GM19463 (cell line): ENCODE results near the gene NNMT.

Source experiments
- ATAC-seq: cut with Tn5 transposase; IDR thresholded peaks from one replicate; pipeline ENCODE4 v1.9.1; 2021; ENCODE audit warnings: mild to moderate bottlenecking, moderate library complexity; ENCODE audit not compliant: unreplicated experiment

NNMT gene

GRCh38 chr11:114343493-114343892 lies 47.3 kb downstream of the NNMT start:
- ATAC-seq, result no peak

GRCh38 chr11:114344494-114344893 lies 48.3 kb downstream of the NNMT start:
- ATAC-seq, result no peak

GRCh38 chr11:114345575-114346222 lies 49.5 kb downstream of the NNMT start:
- ATAC-seq, result no peak

DNA sequence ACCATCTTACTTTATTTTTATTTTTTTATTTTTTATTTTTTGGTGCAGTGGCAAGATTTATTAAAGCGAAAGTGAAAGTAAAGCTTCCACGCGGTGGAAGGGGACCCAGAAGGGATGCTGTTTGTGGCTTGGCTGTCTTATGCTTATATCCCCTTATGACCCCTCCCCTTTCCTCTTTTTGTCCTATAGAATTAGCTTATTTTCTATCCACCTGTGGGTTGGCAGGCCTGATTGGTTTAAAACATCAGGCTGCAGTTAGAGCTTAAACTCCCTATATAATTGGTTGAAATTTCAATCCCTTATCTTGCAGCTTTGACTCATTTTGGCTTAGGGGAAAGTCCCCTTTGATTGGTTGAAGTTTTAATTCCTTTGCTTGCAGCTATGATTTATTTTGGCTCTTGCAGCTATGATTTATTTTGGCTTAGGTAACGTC lies 50.5 kb downstream of the NNMT start:
- ATAC-seq, result no peak

GRCh38 chr11:114348200-114349191 lies 52.3 kb downstream of the NNMT start:
- ATAC-seq, result no peak

DNA sequence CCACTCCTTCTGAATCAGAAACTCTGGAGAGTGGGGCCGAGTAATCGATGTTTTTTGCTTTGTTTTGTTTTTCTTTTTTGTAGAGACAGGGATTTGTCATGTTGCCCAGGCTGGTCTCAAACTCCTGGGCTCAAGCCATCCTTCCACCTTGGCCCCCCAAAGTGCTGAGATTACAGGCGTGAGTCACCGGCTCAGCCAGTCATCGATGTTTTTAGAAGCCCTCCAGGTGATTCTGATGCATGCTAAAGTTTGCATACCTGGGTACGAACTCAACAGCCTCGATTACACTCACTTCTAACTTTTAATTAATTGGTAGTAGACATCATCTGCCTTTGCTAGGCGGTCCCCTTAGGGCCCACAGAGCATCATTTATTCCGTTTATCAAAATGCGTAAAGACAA lies 53.8 kb downstream of the NNMT start:
- ATAC-seq, result no peak

- ATAC-seq, result no peak
Measured at GRCh38 chr11:114353443-114353842, 57.2 kb downstream of the NNMT start.

GRCh38 chr11:114354076-114354475 lies 57.9 kb downstream of the NNMT start:
- no peak for ATAC-seq

GRCh38 chr11:114358716-114359115 lies 62.5 kb downstream of the NNMT start:
- ATAC-seq, result no peak

DNA sequence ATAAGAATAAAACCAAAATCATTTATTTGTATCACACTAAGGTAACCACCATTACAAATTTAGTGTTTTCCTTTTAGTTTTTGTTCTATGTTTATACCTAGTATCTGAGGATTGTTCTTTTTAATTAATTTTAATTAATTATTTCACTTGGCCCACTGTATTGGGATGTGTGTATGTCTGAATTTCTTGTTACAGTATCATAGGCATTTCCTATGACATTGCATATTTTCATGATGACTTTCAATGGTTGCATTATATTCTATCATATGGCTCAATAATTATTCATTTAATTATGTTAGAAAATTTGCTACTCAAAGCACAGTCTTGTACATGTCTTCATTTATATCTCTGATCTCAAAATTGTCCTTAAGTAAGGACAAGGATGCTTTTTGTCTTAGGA lies 63.1 kb downstream of the NNMT start:
- ATAC-seq, result no peak

- no peak for ATAC-seq
Measured at GRCh38 chr11:114362326-114362725, 66.1 kb downstream of the NNMT start.

- no peak for ATAC-seq
Measured at GRCh38 chr11:114362958-114363357, 66.8 kb downstream of the NNMT start.
